Activated CD8-positive, alpha-beta memory T cell treated with anti-CD3 and anti-CD28 coated beads, Interleukin-2, amount 50 U/mL, for 24 hours (primary cell): ENCODE data around the gene C10orf90.

Experiments used
- DNase-seq: peaks from one replicate; pipeline ENCODE4 v3.0.0-alpha.2; 2020; ENCODE audit errors: extremely low read depth

The C10orf90 gene

GRCh38 chr10:126503392-126504062, 167.0 kb downstream of the C10orf90 start:
- DNase-seq, result no peak

GRCh38 chr10:126502441-126502840, 168.1 kb downstream of the C10orf90 start:
- DNase-seq, result no peak

- no peak for DNase-seq
Measured at GRCh38 chr10:126501828-126502227, 168.7 kb downstream of the C10orf90 start.

- no peak for DNase-seq
Measured at GRCh38 chr10:126500866-126501265, 169.6 kb downstream of the C10orf90 start.

DNA sequence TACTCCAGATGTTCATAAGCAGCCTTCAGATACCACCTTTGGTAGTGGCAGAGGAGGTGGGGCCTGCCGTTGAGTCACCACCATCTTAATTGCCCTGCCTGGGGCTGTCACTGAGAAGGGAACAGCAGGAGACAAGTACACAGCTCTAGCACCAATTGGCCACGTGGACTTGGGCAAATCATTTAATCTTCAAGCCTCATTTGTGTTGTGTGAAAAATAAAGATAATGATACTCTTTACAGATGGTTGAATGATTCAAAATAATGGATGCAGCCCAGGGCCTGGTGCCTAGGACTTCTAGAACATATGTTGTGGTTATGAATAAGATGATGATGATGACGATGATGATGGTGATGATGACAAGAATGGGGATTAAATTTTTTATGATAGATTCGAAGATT, 170.3 kb downstream of the C10orf90 start:
- no peak for DNase-seq

- DNase-seq, result no peak
Measured at GRCh38 chr10:126499744-126500143, 170.7 kb downstream of the C10orf90 start.

- no peak for DNase-seq
Measured at GRCh38 chr10:126497672-126498071, 172.8 kb downstream of the C10orf90 start.

GRCh38 chr10:126496771-126497545, 173.5 kb downstream of the C10orf90 start:
- no peak for DNase-seq

DNA sequence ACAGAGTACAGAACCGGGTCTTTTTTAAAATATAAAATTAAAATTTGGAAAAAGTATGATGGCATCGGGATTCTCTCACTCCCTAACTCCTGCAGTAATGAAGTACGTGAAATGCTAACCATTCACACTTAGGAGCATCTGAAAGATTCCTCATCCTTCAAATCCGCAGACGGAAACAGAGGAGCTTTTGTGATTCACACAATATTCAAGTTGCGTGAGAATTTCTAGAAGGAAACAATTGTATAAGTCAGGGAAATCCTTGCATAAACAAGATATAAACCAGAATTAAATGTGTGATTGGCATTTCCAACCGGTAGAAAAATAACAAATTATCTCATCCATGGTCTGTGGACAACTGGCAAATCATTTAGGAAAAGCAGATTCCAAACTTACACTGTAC, 179.0 kb downstream of the C10orf90 start:
- no peak for DNase-seq

DNA sequence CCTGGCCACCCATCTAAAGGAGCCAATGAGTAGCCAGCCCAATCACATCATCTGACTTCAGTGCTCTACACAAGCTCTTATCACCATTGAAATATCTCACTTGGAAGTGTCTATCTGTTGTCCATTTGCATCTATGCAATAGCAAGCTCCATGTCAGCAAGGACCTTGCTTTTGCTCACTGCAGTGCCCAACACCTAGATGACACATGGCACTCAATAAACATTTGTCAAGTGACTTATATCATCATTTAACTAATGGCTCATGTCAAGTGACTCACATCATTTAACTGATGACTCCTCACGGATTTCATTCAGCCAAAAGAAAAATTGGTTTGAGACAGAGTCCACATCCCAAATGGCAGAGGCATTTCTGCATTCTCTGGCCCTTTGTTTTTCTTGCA, 189.3 kb downstream of the C10orf90 start:
- no peak for DNase-seq

DNA sequence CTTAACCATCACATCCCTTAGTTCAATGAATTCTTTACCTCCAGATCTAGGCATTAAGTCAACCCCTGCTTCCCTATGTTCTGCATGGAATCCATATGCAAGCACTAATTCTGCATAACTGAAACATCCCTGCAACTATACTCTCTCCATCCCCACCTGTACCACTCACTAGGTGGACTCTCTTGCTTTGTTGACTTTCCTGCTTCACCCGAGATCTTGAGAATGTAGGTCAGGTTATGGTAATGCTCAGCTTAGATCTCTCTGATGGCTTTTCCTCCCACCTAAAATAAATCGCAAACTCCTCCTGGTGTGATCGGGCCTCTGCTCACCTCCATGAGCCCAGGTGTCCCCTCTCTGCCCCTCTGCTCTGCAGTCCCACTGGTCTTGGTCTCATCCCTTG, 189.8 kb downstream of the C10orf90 start:
- DNase-seq, result no peak

- DNase-seq, result no peak
Measured at GRCh38 chr10:126479280-126479895, 191.1 kb downstream of the C10orf90 start.

DNA sequence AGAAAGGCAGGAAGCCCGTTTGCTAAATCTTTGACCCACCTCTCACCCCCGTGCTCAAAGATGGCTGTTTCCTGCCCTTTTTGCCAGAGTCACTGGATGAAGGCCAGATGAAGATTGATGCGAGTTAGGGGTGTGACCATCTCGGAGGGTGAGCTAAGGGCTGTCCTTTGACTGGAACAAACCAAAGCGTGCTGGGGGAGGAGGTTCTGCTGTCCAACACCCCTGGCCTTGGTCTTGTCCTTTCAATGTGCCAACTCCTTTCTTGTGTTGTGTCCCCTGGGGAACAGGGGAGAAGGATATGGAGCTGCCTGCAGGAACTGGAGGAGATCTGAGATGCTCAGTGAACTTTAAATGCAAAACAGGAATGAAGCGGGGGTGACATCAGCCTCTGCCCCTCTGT, 191.9 kb downstream of the C10orf90 start:
- no peak for DNase-seq

DNA sequence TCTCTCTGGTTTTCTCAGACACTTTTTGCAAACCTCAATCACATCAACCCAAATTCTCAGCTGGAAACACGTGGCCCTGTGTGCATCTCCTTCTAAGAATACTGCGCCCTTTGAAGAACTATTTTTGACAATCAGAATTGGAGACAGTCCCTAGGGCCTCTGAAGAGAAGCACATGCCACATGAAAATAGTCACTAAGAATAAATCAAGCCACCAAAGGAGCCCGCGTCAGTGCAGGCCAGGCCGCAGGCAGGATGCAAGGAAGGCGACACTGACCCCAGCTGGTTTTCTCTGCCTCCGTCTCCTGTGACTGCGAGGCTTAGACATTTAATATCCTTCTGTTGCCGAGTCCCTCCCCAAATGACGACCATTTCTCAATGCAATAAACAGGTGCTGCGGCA, 194.2 kb downstream of the C10orf90 start:
- no peak for DNase-seq

- no peak for DNase-seq
Measured at GRCh38 chr10:126475074-126475691, 195.3 kb downstream of the C10orf90 start.

DNA sequence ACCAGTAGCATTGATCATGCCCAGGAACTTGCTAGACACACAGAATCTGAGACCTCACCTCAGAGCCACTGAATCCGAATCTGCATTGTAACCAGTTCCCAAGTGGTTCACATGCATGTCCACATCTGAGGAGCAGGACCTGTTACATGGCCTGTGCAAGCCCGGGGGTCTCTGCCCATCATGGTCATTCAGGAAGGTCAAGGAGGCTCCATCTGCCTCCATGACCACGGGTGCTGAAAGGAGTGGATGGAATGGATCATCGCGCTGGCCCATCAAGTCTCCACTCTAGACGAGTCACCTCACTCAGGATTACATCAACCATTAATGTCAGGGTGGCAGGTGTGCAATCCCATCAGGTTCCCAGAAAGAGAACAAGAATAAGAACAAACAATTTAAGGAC, 196.5 kb downstream of the C10orf90 start:
- DNase-seq, result no peak

DNA sequence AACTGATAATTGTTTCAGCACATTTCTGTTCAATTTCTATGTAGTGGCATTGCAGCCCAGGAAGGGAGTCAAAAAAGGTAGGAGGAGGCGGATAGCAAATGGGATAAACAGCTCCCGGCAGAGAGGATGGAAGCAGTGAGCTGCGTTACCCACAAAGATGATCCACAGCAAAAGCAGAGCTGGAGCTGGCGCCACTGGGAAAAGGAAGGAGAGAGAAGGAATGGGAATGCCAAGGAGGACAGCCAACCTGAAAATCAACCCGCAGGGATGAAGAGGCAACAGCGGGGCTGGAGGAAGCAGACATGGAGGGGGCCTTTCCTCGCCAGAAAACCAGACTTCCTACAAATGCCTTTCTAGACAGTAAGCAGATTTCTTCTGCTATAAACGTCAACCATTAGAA, 199.5 kb downstream of the C10orf90 start:
- no peak for DNase-seq

GRCh38 chr10:126469692-126470091, 200.8 kb downstream of the C10orf90 start:
- no peak for DNase-seq

GRCh38 chr10:126468876-126469643, 201.4 kb downstream of the C10orf90 start:
- DNase-seq, result no peak

GRCh38 chr10:126468467-126468866, 202.0 kb downstream of the C10orf90 start:
- DNase-seq, result no peak

DNA sequence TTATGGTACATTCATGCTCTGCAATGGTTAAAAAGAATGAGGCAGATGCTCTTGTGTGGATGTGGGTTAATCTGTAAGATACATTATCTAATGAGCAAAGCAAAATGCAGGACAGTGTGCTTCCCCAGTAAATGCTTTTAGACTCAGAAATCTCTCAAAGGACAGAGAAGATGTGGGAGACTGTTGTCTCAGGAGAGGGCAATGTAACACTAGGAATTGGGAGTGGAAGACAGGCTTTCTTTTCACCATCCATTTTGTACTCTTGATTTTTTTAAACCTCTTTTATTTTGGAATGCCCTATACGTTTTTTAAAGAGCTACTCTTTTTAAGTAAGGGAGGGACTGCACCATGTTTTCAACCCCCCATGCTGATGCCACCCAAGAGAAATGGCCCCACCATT, 204.7 kb downstream of the C10orf90 start:
- DNase-seq, result no peak

- DNase-seq, result no peak
Measured at GRCh38 chr10:126463286-126463685, 207.2 kb downstream of the C10orf90 start.
